ENCODE results near the gene DHDH. TPM values are rescaled to one million over a fixed set of nuclear protein-coding genes. Genes with fewer than 3 reads are reported as not detected.

DHDH gene
- total RNA-seq, 1 donor from 2014 or later: not detected

GRCh38 chr19:48935864-48936263 is 2.4 kb downstream of the DHDH start:
- Mint-ChIP-seq H3K27ac (no peak overlapping the region), H3K9me3 (no peaks in the 10 kb centered on the region), H3K4me1 (peaks cover 10% of the 10 kb centered on the region), H3K36me3 (ENCODE audit: low read depth) (no peaks in the 10 kb centered on the region), H3K4me3 (no peak overlapping the region), H3K27me3 (peaks cover 3% of the 10 kb centered on the region)
- ChIA-PET CTCF (no interaction called here), POLR2A (interaction anchor here (0.6 kb wide), 1 partner anchor 129 kb away, joined by 3 read pairs; the partner anchor contains the start of gene NTF4)
- TF ChIP-seq, protein P1, sequence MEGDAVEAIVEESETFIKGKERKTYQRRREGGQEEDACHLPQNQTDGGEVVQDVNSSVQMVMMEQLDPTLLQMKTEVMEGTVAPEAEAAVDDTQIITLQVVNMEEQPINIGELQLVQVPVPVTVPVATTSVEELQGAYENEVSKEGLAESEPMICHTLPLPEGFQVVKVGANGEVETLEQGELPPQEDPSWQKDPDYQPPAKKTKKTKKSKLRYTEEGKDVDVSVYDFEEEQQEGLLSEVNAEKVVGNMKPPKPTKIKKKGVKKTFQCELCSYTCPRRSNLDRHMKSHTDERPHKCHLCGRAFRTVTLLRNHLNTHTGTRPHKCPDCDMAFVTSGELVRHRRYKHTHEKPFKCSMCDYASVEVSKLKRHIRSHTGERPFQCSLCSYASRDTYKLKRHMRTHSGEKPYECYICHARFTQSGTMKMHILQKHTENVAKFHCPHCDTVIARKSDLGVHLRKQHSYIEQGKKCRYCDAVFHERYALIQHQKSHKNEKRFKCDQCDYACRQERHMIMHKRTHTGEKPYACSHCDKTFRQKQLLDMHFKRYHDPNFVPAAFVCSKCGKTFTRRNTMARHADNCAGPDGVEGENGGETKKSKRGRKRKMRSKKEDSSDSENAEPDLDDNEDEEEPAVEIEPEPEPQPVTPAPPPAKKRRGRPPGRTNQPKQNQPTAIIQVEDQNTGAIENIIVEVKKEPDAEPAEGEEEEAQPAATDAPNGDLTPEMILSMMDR (IDR thresholded peaks at IDR 0.05): no peak
- ATAC-seq (ENCODE audit: low read depth) (no peak), DNase-seq (no peak)
- intact Hi-C loops (cut with micrococcal nuclease): no loop called here

DNA sequence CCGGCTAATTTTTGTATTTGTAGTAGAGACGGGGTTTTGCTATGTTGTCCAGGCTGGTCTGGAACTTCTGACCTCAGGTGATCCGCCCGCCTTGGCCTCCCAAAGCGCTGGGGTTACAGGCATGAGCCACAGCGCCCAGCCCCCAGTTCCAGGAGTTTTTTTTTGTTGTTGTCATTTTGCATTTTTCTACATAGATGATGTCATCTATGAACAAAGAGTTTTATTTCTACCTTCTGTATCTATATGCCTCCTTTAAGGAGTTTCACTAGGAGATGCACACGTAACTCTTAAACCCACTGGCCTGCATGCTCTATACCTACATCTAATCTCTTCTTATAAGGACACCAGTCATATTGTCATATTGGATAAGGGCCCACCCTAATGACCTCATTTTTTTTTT is 4.8 kb downstream of the DHDH start:
- peaks cover 2% of the 10 kb centered on the region for H3K27me3 Mint-ChIP-seq
- ChIA-PET CTCF (no interaction called here), POLR2A (no interaction called here)
- H3K9me3 Mint-ChIP-seq: no peaks in the 10 kb centered on the region
- H3K4me3 Mint-ChIP-seq: no peak overlapping the region
- DNase-seq (no peak), ATAC-seq (ENCODE audit: low read depth) (no peak)
- intact Hi-C loops (cut with micrococcal nuclease): no loop called here
- peaks cover 7% of the 10 kb centered on the region for H3K4me1 Mint-ChIP-seq
- no peak overlapping the region for H3K27ac Mint-ChIP-seq
- H3K36me3 Mint-ChIP-seq (ENCODE audit: low read depth): no peaks in the 10 kb centered on the region
- TF ChIP-seq, protein P1 (IDR thresholded peaks at IDR 0.05): no peak

DNA sequence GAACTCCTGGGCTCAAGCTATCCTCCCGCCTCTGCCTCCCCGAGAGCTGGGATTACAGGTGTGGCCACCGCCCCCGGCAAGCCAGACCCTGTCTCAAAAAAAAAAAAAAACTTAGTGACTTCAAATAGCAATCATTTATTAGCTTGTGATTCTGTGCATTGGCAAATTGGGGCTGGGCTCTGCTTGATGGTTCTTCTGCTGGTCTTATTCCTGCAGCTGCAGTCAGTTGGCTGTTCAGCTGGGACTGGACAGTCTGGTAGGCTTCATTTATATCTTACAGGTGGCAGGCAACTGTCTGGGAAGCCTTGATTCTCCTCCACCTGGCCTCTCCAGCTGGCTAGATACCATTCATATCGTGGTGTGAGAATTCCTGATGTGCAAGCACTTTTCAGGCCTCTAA is 7.4 kb downstream of the DHDH start:
- no peak overlapping the region for H3K4me3 Mint-ChIP-seq
- H3K9me3 Mint-ChIP-seq: no peaks in the 10 kb centered on the region
- ChIA-PET POLR2A (no interaction called here), CTCF (no interaction called here)
- no peaks in the 10 kb centered on the region for H3K27me3 Mint-ChIP-seq
- intact Hi-C loops (cut with micrococcal nuclease): no loop called here
- H3K4me1 Mint-ChIP-seq: no peaks in the 10 kb centered on the region
- DNase-seq (no peak), ATAC-seq (ENCODE audit: low read depth) (no peak)
- no peaks in the 10 kb centered on the region for H3K36me3 Mint-ChIP-seq (ENCODE audit: low read depth)
- TF ChIP-seq, protein P1 (IDR thresholded peaks at IDR 0.05): no peak
- no peak overlapping the region for H3K27ac Mint-ChIP-seq

GRCh38 chr19:48943081-48943480 is 9.6 kb downstream of the DHDH start:
- Mint-ChIP-seq H3K4me3 (no peak overlapping the region), H3K4me1 (no peaks in the 10 kb centered on the region), H3K9me3 (peaks cover 3% of the 10 kb centered on the region), H3K27me3 (no peaks in the 10 kb centered on the region), H3K27ac (no peak overlapping the region), H3K36me3 (ENCODE audit: low read depth) (no peaks in the 10 kb centered on the region)
- ChIA-PET CTCF (no interaction called here), POLR2A (interaction anchor here (0.7 kb wide), 2 partner anchors 84 to 165 kb away, joined by 3 to 6 read pairs; no protein-coding TSS in a partner anchor)
- no peak for DNase-seq
- TF ChIP-seq, protein P1 (IDR thresholded peaks at IDR 0.05): no peak
- intact Hi-C loops (cut with micrococcal nuclease): no loop called here
- ATAC-seq (ENCODE audit: low read depth): no peak

GRCh38 chr19:48945415-48945814 is 11.9 kb downstream of the DHDH start:
- no peak for DNase-seq
- Mint-ChIP-seq H3K27me3 (no peaks in the 10 kb centered on the region), H3K4me3 (no peak overlapping the region), H3K36me3 (ENCODE audit: low read depth) (no peaks in the 10 kb centered on the region), H3K9me3 (peaks cover 3% of the 10 kb centered on the region), H3K4me1 (no peaks in the 10 kb centered on the region), H3K27ac (no peak overlapping the region)
- intact Hi-C loops (cut with micrococcal nuclease): no loop called here
- ATAC-seq (ENCODE audit: low read depth): no peak
- ChIA-PET POLR2A (no interaction called here), CTCF (no interaction called here)
- TF ChIP-seq, protein P1 (IDR thresholded peaks at IDR 0.05): no peak

All from activated B cell treated with CpG ODN at 0.5 μM for 24 hours (primary cell).